ENCODE results near the gene GGA1. TPM values are rescaled to one million over a fixed set of nuclear protein-coding genes. Genes with fewer than 3 reads are reported as not detected.

Gene GGA1
- total RNA-seq, 4 donors from 2014 or later = 37.8 to 46.5 (median 39.1) TPM

DNA sequence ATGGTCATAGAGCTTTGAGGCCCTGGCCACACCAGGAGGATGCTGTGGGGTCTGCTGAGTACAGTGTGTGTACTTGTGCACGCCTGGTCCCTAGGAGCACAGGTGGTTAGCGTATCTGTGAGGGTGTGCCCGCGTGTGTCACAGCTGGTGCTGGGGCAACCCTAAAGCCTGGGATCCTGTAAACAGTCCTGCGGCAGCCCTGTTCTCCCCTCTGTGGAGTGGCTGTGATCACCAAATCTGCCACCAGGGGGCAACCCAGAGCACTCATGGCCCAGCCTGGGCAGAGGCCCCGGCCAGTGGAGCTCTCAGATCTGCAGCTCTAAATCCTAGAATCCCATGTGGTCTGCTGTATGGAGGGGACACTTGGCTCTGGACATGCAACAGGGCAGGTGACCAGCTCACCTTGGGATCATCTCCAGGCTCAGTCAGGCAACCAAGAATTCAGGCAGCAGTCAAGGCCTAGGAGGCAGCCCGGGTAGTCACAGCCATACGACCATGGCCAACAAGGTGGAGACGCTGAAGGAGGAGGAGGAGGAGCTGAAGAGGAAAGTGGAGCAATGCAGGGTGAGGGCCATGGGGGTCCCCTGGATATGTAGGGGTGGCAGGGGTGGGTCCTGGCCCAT is 34.7 kb downstream of the GGA1 start:
- ATAC-seq = peak; percentile 79
- TF ChIP-seq, protein P1, sequence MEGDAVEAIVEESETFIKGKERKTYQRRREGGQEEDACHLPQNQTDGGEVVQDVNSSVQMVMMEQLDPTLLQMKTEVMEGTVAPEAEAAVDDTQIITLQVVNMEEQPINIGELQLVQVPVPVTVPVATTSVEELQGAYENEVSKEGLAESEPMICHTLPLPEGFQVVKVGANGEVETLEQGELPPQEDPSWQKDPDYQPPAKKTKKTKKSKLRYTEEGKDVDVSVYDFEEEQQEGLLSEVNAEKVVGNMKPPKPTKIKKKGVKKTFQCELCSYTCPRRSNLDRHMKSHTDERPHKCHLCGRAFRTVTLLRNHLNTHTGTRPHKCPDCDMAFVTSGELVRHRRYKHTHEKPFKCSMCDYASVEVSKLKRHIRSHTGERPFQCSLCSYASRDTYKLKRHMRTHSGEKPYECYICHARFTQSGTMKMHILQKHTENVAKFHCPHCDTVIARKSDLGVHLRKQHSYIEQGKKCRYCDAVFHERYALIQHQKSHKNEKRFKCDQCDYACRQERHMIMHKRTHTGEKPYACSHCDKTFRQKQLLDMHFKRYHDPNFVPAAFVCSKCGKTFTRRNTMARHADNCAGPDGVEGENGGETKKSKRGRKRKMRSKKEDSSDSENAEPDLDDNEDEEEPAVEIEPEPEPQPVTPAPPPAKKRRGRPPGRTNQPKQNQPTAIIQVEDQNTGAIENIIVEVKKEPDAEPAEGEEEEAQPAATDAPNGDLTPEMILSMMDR (IDR thresholded peaks at IDR 0.05) = peak in 3 of 4 experiments; percentile 92 to 94 (median 92)
- TF ChIP-seq EP300 (IDR thresholded peaks at IDR 0.05) = no peak
- Histone ChIP-seq H3K4me1 (peaks cover 0 to 50% (median 22%) of the 10 kb centered on the region in 3 donors), H3K4me3 (no peak overlapping the region), H3K27ac (no peak overlapping the region), H3K27me3 (peaks cover 37% of the 10 kb centered on the region), H3K36me3 (peaks cover 0 to 11% of the 10 kb centered on the region in 2 donors), H3K9me3 (no peaks in the 10 kb centered on the region)
- WGBS, 2 donors (ENCODE audit: low coverage in 1 of 2) = 80% methylated on average over 2 of the region's 9 CpGs; no CpG with 5 or more reads in 1 of the 2 donors

DNA sequence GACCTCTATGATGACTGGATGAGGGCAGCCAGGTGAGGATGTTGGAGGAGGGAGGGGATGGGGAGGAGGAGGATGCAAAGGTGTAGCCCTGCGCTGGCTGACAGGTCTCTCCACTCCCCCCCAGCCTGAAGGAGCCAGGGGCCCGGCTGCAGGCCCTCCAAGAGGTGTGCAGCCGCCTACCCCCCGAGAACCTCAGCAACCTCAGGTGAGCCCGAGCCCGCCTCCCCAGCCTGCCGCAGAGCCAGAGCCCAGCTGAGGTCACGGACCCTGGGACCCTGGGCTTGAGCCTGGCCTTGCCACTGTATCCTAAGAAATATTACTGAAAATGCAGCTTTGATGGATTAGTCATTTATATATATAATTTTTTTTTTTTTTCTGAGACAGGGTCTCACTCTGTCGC is 38.7 kb downstream of the GGA1 start:
- Histone ChIP-seq H3K27ac (peak overlapping the region in 1 of 4 donors; percentile 69), H3K4me3 (no peak overlapping the region), H3K9me3 (no peaks in the 10 kb centered on the region), H3K27me3 (peaks cover 3% of the 10 kb centered on the region), H3K4me1 (peaks cover 0 to 21% (median 8%) of the 10 kb centered on the region in 3 donors), H3K36me3 (peaks cover 0 to 28% of the 10 kb centered on the region in 2 donors)
- ATAC-seq = no peak
- TF ChIP-seq EP300 (IDR thresholded peaks at IDR 0.05) = no peak
- no peak for TF ChIP-seq POLR2A (IDR thresholded peaks at IDR 0.05)
- TF ChIP-seq, protein P1 (IDR thresholded peaks at IDR 0.05) = no peak
- no peak for TF ChIP-seq POLR2AphosphoS5 (IDR thresholded peaks at IDR 0.05)
- WGBS, 2 donors (ENCODE audit: low coverage in 1 of 2) = 89 to 100% methylated on average over 1 to 7 of the region's 9 CpGs

DNA sequence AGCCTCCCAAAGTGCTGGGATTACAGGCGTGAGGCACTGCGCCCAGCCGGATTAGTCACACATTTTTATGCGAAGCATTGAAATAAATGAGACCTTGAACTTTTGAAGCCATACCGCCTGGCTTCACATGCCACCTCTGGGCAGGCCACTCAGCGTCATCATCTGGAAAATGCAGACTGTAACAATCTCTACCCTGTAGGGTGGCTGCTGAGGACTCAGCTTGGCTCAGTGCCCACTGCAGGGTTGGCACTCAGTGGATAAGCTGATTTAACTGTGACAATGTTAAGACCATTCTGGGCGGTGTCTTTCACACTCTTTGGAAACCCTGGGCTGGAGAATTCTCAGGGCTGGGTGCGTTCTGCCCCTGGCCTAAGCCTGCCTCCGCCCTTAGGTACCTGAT is 39.3 kb downstream of the GGA1 start:
- ATAC-seq = peak; percentile 47
- no peak overlapping the region for H3K4me3 ChIP-seq
- TF ChIP-seq POLR2AphosphoS5 (IDR thresholded peaks at IDR 0.05) (peak; percentile 72), EP300 (IDR thresholded peaks at IDR 0.05) (no peak)
- WGBS, 2 donors (ENCODE audit: low coverage in 1 of 2) = 77% methylated on average over 2 of the region's 9 CpGs; no CpG with 5 or more reads in 1 of the 2 donors
- peaks cover 0 to 29% of the 10 kb centered on the region in 2 donors for H3K36me3 ChIP-seq
- no peaks in the 10 kb centered on the region for H3K27me3 ChIP-seq
- peak overlapping the region in 1 of 4 donors; percentile 69 for H3K27ac ChIP-seq
- H3K9me3 ChIP-seq = no peaks in the 10 kb centered on the region
- H3K4me1 ChIP-seq = peaks cover 0 to 17% (median 6%) of the 10 kb centered on the region in 3 donors

DNA sequence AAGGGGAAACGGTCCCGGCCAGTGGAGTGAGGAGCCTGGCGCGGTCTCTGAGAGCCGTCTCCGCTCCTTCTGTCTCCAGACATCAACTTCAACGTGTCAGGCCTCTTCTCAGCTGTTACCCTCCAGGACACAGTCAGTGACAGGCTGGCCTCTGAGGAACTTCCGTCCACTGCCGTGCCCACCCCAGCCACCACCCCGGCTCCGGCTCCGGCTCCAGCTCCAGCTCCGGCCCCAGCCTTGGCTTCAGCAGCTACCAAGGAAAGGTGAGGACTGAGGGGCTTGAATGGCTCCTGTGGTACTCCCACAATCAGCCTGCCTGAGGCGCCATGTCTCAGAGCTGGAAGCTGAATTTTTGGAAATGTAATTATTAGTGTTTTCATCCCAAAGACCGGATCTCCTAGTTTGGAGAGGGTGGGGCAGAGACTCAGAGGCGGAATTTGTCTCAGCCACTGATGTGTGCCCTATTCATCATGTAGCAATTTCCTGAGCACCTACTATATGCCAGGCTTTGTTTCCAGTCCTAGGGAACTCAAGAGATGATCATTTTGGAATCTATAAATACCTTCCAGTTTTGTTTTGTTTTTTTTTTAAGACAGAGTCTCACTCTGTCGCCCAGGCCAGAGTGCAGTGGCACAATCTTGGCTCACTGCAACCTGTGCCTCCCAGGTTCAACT is 42.0 kb downstream of the GGA1 start:
- no peaks in the 10 kb centered on the region for H3K9me3 ChIP-seq
- ATAC-seq = no peak

DNA sequence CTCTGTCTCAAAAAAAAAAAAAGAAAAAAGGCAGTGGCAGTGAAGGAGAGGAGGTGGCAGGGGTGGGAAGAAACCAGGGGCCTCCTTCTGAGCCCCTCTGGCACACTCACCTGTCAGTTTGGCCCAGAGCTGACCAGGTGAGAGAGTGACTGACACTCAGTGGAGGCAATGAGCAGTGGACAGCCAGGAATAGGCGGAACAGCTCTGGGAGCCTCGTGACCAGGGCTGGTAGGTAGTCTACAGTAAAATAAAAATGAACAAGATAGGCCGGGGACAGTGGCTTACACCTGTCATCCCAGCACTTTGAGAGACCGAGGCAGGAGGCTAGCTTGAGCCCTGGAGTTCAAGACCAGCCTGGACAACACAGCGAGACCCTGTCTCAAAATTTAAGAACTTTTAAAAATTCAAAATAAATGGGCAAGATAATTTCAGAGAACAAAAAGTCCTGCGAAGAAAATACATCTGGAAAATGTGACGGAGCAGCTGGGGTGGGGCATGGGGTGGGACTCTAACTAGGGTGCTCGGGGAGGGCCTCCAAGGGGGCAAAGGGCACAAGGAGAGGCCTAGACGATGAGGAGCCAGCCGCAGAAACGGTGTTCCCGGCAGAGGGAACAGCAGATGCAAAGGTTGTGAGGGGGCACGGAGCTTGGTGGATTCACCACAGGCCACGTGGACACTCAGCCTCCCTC is 46.1 kb downstream of the GGA1 start:
- Histone ChIP-seq H3K4me3 (no peak overlapping the region), H3K4me1 (peaks cover 0 to 15% (median 11%) of the 10 kb centered on the region in 3 donors), H3K9me3 (no peaks in the 10 kb centered on the region), H3K27ac (no peak overlapping the region), H3K27me3 (no peaks in the 10 kb centered on the region), H3K36me3 (peaks cover 0 to 25% of the 10 kb centered on the region in 2 donors)
- WGBS, 2 donors (ENCODE audit: low coverage in 1 of 2) = 67 to 81% methylated on average over 2 to 14 of the region's 14 CpGs
- TF ChIP-seq POLR2A (IDR thresholded peaks at IDR 0.05) (no peak), EP300 (IDR thresholded peaks at IDR 0.05) (no peak), POLR2AphosphoS5 (IDR thresholded peaks at IDR 0.05) (no peak)
- TF ChIP-seq, protein P1 (IDR thresholded peaks at IDR 0.05) = no peak
- no peak for ATAC-seq

More for the DNA sequence above, 42.0 kb downstream of the GGA1 start:
- TF ChIP-seq EP300 (IDR thresholded peaks at IDR 0.05) = no peak
- no peak for TF ChIP-seq POLR2A (IDR thresholded peaks at IDR 0.05)
- TF ChIP-seq POLR2AphosphoS5 (IDR thresholded peaks at IDR 0.05) = no peak
- TF ChIP-seq, protein P1 (IDR thresholded peaks at IDR 0.05) = no peak
- WGBS, 2 donors (ENCODE audit: low coverage in 1 of 2) = 94 to 96% methylated on average over 2 to 3 of the region's 17 CpGs
- no peak overlapping the region for H3K27ac ChIP-seq
- H3K27me3 ChIP-seq = no peaks in the 10 kb centered on the region
- H3K36me3 ChIP-seq = peaks cover 0 to 26% of the 10 kb centered on the region in 2 donors
- no peak overlapping the region for H3K4me3 ChIP-seq
- peaks cover 0 to 8% (median 0%) of the 10 kb centered on the region in 3 donors for H3K4me1 ChIP-seq

Measured in gastroesophageal sphincter (tissue), 4 donors.